Activated T-helper 2 cell treated with anti-CD3 and anti-CD28 coated beads, Interferon-gamma antibody, Interleukin-2, Interleukin-4, amounts not matched to agents 10 μg/mL and 5 μg/mL and 100 μg/mL, durations not matched to agents 14 hours and 24 hours and 36 hours (primary cell): Measurements from ENCODE around the gene RBM42. TPM values are rescaled to one million over a fixed set of nuclear protein-coding genes. Genes with fewer than 3 reads are reported as not detected.
A peak's percentile ranks its signal among the peaks of the same experiment; 100 is the strongest.

Source experiments
- DNase-seq: peaks from one replicate; pipeline ENCODE4 v3.0.0; 2021; ENCODE audit warnings: low spot score
- H3K27ac Mint-ChIP-seq: one replicate; pipeline ENCODE4 v1.8.0; 2021; ENCODE audit warnings: mixed read lengths
- H3K27me3 Mint-ChIP-seq: one replicate; pipeline ENCODE4 v1.8.0; 2021; ENCODE audit warnings: low read depth, mixed read lengths
- H3K36me3 Mint-ChIP-seq: one replicate; pipeline ENCODE4 v1.8.0; 2021; ENCODE audit warnings: low read depth, mixed read lengths
- H3K4me1 Mint-ChIP-seq: one replicate; pipeline ENCODE4 v1.8.0; 2021; ENCODE audit warnings: low read depth, mixed read lengths
- H3K4me3 Mint-ChIP-seq: one replicate; pipeline ENCODE4 v1.8.0; 2021; ENCODE audit warnings: low read depth, mild to moderate bottlenecking, moderate library complexity, mixed read lengths
- H3K9me3 Mint-ChIP-seq: one replicate; pipeline ENCODE4 v1.8.0; 2021; ENCODE audit warnings: mixed read lengths
- intact Hi-C: fragments of 100-400 bp; cut with micrococcal nuclease; formaldehyde crosslinking; loops from one replicate; pipeline ENCODE4 v1.15.1; 2023
- total RNA-seq: library from RNA; stranded (reverse); gene quantifications from 2 replicates; pipeline ENCODE4 v1.2.3, GENCODE V29; 2022

RBM42 gene
- total RNA-seq, 1 donor from 2014 or later = 102 TPM

DNA sequence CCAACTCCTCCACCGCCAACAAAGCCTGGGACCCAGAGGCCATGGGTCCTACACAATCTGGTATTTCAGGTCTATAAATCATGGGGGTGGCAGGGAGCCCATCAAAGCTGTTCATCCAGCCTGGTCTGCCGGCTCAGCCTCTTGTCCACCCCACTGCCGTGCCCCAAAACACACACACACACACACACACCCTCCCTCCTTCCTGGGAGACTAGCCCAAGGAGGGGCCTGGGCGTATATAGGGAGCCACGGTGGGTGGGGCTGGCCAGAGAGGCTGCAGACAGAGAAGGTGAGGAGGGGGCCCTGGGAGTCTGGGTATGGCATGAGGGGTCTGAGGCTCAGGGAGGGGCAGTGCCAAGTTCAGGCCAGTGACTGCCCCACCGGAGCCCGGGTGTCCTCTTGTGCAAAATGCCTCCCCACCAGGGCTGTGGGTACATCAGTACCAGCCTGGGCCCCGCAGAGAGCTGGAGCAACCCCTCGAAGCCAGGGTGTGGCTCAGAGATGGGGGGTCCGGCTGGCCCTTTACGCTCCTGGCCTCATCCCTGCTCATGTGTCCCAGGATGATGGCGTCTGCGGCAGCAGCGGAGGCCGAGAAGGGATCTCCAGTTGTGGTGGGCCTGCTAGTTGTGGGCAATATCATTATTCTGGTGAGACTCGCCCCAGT, 37.5 kb downstream of the RBM42 start, which contains the start of gene UPK1A:
Gene UPK1A, plus strand, starts transcription at position 267 of the 663 bp plus-strand sequence. Its CDS starts 296 bp downstream, at position 563.
- Mint-ChIP-seq H3K27ac (no peak within 1 kb of the TSS), H3K4me3 (no peak within 1 kb of the TSS), H3K9me3 (no peaks in the 10 kb centered on the region), H3K27me3 (peaks cover 14% of the 10 kb centered on the region), H3K4me1 (peaks cover 2% of the 10 kb centered on the region), H3K36me3 (no peaks in the 10 kb centered on the region)
- no peak for DNase-seq
- intact Hi-C loops = no loop called here

DNA sequence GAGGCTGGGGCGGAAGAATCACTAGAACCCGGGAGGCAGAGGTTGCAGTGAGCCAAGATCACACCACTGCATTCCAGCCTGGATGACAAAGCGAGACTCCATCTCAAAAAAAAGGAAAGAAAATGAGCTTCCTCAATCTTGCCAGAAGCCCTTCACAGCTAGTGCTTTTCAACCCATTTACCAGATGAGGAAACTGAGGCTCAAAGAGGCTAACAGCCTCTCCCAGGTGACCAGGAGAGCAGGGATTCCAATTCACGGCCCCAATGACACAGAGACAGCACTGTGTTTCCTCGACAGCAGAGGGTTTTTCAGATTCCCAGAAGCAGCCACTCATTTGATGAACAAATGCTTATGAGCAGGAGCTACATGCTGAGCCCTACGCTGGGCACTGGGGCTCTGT, 40.7 kb downstream of the RBM42 start:
- H3K4me1 Mint-ChIP-seq = peaks cover 13% of the 10 kb centered on the region
- no peak for DNase-seq
- no peak overlapping the region for H3K4me3 Mint-ChIP-seq
- no peak overlapping the region for H3K27ac Mint-ChIP-seq
- peaks cover 29% of the 10 kb centered on the region for H3K27me3 Mint-ChIP-seq
- intact Hi-C loops = no loop called here
- no peaks in the 10 kb centered on the region for H3K9me3 Mint-ChIP-seq
- no peaks in the 10 kb centered on the region for H3K36me3 Mint-ChIP-seq

DNA sequence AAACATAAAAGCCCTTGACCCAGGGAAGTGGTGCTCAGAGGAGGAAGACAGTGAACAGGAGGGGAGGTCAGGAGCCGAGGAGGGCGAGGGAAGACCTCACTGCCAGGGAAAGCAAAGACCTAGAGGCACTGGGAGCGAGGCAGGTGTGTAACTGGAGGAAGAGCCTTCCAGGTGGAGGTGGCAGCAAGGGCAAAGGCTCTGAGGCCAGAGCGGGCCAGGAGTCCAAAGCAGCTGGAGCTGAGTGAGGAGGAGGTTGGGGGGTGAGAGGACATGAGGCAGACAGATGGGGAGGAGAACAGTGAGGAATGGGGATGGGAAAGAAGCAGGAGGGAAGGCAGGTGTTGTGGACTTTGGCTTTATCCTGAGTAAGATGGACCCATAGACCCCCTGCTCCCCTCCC, 41.1 kb downstream of the RBM42 start:
- H3K36me3 Mint-ChIP-seq = no peaks in the 10 kb centered on the region
- H3K27ac Mint-ChIP-seq = no peak overlapping the region
- intact Hi-C loops = no loop called here
- DNase-seq = no peak
- H3K4me3 Mint-ChIP-seq = no peak overlapping the region
- H3K27me3 Mint-ChIP-seq = peaks cover 29% of the 10 kb centered on the region
- peaks cover 13% of the 10 kb centered on the region for H3K4me1 Mint-ChIP-seq
- no peaks in the 10 kb centered on the region for H3K9me3 Mint-ChIP-seq

DNA sequence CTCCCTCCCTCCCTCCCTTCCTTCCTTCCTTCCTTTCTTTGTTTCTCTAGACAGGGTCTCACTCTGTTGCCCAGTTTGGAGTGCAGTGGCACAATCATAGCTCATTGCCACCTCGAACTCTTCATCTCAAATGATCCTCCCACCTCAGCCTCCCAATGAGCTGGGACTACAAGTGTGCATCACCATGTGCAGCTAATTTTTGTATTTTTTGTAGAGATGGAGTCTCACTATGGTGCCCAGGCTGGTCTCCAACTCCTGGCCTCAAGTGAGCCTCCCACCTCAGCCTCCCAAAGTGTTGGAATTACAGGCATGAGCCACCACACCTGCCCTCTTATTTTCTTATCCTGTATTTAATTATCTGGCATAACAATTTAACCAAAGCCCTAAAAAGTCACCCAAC, 41.9 kb downstream of the RBM42 start:
- no peaks in the 10 kb centered on the region for H3K36me3 Mint-ChIP-seq
- H3K4me1 Mint-ChIP-seq = peaks cover 13% of the 10 kb centered on the region
- H3K4me3 Mint-ChIP-seq = no peak overlapping the region

DNA sequence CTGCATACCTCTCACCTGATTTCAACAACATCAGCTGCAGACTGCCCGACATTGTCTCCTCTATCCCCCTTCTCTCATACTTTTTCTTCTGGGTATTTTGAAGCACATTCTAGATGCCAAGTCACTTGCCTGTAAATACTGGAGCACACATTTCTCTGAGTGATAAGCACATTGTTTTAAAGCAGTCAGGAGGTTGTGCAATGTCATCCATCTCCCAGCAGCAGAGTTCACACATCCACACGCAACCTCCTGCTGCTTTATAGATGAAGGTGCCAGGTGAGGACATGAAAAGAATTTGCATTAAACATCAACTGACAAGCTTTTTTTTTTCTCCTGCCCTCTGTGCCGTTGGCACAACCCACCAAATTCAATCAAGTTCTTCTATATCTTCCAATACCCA, 43.0 kb downstream of the RBM42 start:
- Mint-ChIP-seq H3K4me1 (peaks cover 13% of the 10 kb centered on the region), H3K27me3 (peaks cover 33% of the 10 kb centered on the region), H3K36me3 (no peaks in the 10 kb centered on the region), H3K4me3 (no peak overlapping the region), H3K27ac (no peak overlapping the region), H3K9me3 (no peaks in the 10 kb centered on the region)
- intact Hi-C loops = loop anchor here (2.0 kb wide), 1 partner anchor 41 kb away; no protein-coding TSS in a partner anchor
- no peak for DNase-seq

More for the DNA sequence above, 41.9 kb downstream of the RBM42 start:
- intact Hi-C loops = no loop called here
- Mint-ChIP-seq H3K27ac (no peak overlapping the region), H3K27me3 (peaks cover 29% of the 10 kb centered on the region), H3K9me3 (no peaks in the 10 kb centered on the region)
- DNase-seq = no peak

DNA sequence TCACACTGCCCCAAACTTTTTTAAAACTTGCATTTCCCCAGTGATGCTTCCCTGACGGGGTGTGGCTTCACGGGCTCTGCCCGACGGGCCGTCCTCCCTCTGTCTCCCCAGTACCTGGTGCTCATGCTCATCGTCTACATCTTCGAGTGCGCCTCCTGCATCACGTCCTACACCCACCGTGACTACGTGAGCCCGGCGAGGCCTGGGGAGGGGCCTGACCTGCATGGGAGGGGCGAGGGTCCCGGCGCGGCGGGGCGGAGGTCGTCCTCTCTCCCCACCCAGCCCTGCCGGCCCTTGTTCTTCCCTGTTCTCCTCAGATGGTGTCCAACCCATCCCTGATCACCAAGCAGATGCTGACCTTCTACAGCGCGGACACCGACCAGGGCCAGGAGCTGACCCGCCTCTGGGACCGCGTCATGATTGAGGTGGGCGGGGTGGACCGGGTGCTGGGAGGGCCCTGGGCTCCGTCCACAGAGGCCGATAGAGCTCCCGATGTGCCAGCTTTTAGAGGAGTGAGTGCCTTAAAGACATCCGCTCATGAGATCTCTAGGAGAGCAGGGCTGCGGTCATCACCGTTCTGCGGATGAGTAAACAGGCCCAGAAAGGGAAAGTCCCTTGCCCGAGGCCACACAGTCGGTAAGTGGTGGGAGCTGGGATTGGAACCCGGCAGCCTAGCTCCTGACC, 44.4 kb downstream of the RBM42 start:
- Mint-ChIP-seq H3K27ac (peak overlapping the region; percentile 63), H3K27me3 (peaks cover 36% of the 10 kb centered on the region)

DNA sequence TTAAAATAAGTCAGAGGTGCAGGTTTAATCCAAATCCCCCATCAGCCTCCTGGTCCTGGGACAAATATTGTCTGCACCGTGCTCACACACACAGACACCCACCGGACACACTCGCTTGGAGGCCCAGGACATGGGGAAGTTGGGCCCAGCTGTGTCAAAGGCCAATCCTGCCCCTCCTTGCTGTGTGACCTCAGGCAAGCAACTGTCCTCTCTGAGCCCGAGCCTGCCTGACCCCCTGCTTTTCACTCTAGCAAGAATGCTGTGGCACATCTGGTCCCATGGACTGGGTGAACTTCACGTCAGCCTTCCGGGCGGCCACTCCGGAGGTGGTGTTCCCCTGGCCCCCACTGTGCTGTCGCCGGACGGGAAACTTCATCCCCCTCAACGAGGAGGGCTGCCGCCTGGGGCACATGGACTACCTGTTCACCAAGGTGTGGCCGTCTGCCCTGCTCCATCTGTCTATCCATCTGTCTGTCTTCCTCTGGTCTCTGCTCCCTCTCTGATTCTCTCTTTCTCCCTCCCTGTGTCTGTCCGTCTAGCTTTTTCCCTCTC, 46.8 kb downstream of the RBM42 start:
- Mint-ChIP-seq H3K4me3 (no peak overlapping the region), H3K36me3 (no peaks in the 10 kb centered on the region), H3K27me3 (peaks cover 23% of the 10 kb centered on the region), H3K27ac (no peak overlapping the region), H3K9me3 (no peaks in the 10 kb centered on the region), H3K4me1 (peaks cover 11% of the 10 kb centered on the region)
- intact Hi-C loops = no loop called here
- no peak for DNase-seq

More for the DNA sequence above, 44.4 kb downstream of the RBM42 start:
- Mint-ChIP-seq H3K4me3 (peak overlapping the region; percentile 83), H3K4me1 (peaks cover 13% of the 10 kb centered on the region), H3K9me3 (no peaks in the 10 kb centered on the region), H3K36me3 (no peaks in the 10 kb centered on the region)
- intact Hi-C loops = loop anchor here (2.0 kb wide), 1 partner anchor 40 kb away; no protein-coding TSS in a partner anchor
- DNase-seq = peak; percentile 43

Other genes starting within 250 kb of the RBM42 start
- gene FFAR2, start 180.8 kb upstream of the RBM42 start, total RNA-seq = not detected in 2 replicates
- not detected in 2 replicates for gene KRTDAP, start 138.6 kb upstream of the RBM42 start, total RNA-seq
- gene DMKN, start 115.4 kb upstream of the RBM42 start, total RNA-seq = 0.27 TPM in 1 of 2 replicates, not detected in the other
- not detected in 2 replicates for gene SBSN, start 100.7 kb upstream of the RBM42 start, total RNA-seq
- not detected in 2 replicates for gene GAPDHS, start 95.6 kb upstream of the RBM42 start, total RNA-seq
- gene TMEM147, start 83.4 kb upstream of the RBM42 start, total RNA-seq = 121 and 122 TPM in 2 replicates
- gene ATP4A, start 65.4 kb upstream of the RBM42 start, total RNA-seq = not detected in 2 replicates
- not detected in 2 replicates for gene PMIS2, start 42.9 kb upstream of the RBM42 start, total RNA-seq
- gene HAUS5, start 16.3 kb upstream of the RBM42 start, total RNA-seq = 42.5 and 43.1 TPM in 2 replicates
- 1.0 and 1.6 TPM in 2 replicates for gene ETV2, start 12.7 kb downstream of the RBM42 start, total RNA-seq
- 431 and 461 TPM in 2 replicates for gene COX6B1, start 19.3 kb downstream of the RBM42 start, total RNA-seq
- gene UPK1A, start 37.5 kb downstream of the RBM42 start, total RNA-seq = 0.59 and 1.2 TPM in 2 replicates
- 231 and 234 TPM in 2 replicates for gene ZBTB32, start 75.5 kb downstream of the RBM42 start, total RNA-seq
- gene KMT2B, start 89.0 kb downstream of the RBM42 start, total RNA-seq = 58.4 and 63.3 TPM in 2 replicates
- gene IGFLR1, start 113.4 kb downstream of the RBM42 start, total RNA-seq = 136 and 138 TPM in 2 replicates
- 27.4 and 30.8 TPM in 2 replicates for gene U2AF1L4, start 116.4 kb downstream of the RBM42 start, total RNA-seq
- 45.1 and 46.9 TPM in 2 replicates for gene PSENEN, start 116.6 kb downstream of the RBM42 start, total RNA-seq
- 9.9 and 10.0 TPM in 2 replicates for gene LIN37, start 119.5 kb downstream of the RBM42 start, total RNA-seq
- gene HSPB6, start 128.0 kb downstream of the RBM42 start, total RNA-seq = 0.14 and 0.21 TPM in 2 replicates
- 40.1 and 41.2 TPM in 2 replicates for gene PROSER3, start 129.1 kb downstream of the RBM42 start, total RNA-seq
- gene ARHGAP33, start 146.5 kb downstream of the RBM42 start, total RNA-seq = 29.1 and 33.0 TPM in 2 replicates
- gene PRODH2, start 183.8 kb downstream of the RBM42 start, total RNA-seq = not detected in 2 replicates
- 0.05 TPM in 1 of 2 replicates, not detected in the other for gene NPHS1, start 223.5 kb downstream of the RBM42 start, total RNA-seq
- 0.18 and 0.39 TPM in 2 replicates for gene KIRREL2, start 227.9 kb downstream of the RBM42 start, total RNA-seq
- 1.2 and 1.4 TPM in 2 replicates for gene APLP1, start 239.5 kb downstream of the RBM42 start, total RNA-seq